NCI-H226 (cell line): Measurements from ENCODE around the gene NKIRAS1.
A peak's percentile ranks its signal among the peaks of the same experiment; 100 is the strongest.
"Not testable (repeated sequence)": the region's sequence is repeated elsewhere in the genome, so short reads cannot be mapped to it uniquely, and the experiment has no call there.

Experiments used
- DNase-seq: peaks from one replicate; pipeline ENCODE4 v3.0.0-alpha.2; 2015

Gene NKIRAS1

GRCh38 chr3:23938688-23939087, 21.9 kb upstream of the NKIRAS1 start:
- peak; percentile 32 for DNase-seq

- no peak for DNase-seq
These were observed 20.5 kb upstream of the NKIRAS1 start for GRCh38 chr3:23937296-23937695.

DNA sequence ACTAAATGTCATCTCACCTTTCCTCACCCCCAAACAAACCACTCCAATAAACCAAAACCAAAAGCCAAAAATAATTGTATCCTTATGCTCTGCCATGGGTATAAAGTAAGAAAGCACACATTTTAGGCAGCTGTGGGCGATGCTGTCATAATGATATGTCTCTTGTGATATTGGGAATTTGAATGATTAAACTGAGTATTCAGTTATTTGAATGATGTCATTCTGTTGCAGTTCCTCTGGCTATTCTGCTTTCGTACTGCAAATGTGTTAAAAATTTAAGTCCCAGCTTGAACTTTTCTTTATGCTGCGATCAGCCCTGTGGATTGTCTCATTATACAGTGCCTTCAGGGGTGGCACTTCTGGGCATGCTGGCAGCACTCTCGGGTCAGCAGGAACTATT, 17.5 kb upstream of the NKIRAS1 start:
- no peak for DNase-seq

GRCh38 chr3:23932571-23932970, 15.8 kb upstream of the NKIRAS1 start:
- DNase-seq, result no peak

GRCh38 chr3:23931597-23931996, 14.8 kb upstream of the NKIRAS1 start:
- DNase-seq, result no peak

DNA sequence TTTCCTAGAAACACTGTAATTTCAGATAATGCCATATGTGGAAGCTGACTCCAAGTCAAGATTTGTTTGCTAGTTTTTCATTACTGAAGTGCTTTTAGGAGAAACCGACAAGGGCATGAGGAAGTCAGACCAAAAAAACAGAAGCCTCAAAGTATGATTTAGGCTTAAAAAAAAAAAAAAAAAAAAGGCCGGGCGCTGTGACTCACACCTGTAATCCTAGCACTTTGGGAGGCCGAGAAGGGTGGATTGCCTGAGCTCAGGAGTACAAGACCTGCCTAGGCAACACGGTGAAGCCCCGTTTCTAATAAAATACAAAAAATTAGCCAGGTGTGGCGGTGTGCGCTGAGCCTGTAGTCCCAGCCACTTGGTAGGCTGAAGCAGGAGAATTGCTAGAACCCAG, 11.7 kb upstream of the NKIRAS1 start:
- peak; percentile 6 for DNase-seq

- DNase-seq, result no peak
These were observed 9.9 kb upstream of the NKIRAS1 start for GRCh38 chr3:23926736-23927135.

- DNase-seq, result no peak
These were observed 9.5 kb upstream of the NKIRAS1 start for GRCh38 chr3:23926246-23926645.

DNA sequence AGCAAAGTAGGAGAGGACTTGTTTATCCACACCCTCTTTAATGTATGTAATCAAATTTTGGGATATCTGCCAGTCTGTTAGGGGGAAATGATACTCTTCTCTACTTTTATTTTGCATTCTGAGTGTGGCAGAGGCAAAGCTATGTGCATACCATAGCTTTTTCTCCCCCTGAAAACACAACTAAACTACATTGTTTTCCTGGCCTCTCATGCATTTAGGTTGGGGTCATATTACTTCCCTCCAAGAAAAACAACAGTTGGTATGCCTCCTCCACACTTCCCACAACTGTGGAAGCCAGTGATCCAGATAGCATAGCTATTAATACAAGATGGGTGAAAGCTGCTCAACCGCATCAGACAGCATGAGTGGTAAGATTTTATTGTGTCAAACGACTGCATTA, 7.0 kb upstream of the NKIRAS1 start:
- peak; percentile 16 for DNase-seq

DNA sequence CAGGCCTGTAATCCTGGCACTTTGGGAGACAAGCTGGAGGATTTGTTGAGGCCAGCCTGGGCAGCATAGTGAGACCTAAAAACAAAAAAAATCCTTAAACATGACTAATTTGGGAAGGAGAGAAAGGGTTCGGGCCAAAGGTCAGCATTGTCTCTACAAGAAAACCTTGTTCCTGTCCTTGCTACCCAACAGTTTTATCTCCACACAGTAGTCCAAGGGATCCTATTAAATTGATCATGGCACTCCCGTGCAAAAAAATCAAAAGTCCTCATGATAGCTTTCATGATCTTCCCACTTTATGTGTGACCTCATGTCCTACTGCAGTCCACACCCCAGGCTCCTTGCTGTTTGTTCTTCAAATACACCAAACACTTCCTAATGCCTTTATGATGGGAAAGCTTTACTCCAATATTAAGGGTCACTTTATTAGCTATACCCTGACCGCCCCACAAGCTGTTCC, 4.3 kb upstream of the NKIRAS1 start:
- no peak for DNase-seq

- DNase-seq, result no peak
These were observed 3.4 kb upstream of the NKIRAS1 start for GRCh38 chr3:23920151-23920655.

DNA sequence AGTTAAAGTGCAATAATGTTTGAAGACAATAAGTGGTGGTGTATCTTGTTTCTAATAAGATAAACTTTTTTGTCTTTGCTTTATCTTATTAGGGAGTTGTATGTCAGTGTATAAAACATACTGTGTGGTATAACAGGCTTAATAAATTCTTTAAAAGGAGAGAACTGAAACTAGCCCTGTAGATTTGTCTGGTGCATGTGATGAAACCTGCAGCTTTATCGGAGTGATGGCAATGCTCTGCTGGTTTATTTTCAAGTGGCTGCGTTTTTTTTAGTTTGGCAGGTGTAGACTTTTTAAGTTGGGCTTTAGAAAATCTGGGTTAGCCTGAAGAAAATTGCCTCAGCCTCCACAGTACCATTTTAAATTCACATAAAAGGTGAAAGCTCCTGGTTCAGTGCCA, 2.8 kb upstream of the NKIRAS1 start:
- DNase-seq, result no peak

DNA sequence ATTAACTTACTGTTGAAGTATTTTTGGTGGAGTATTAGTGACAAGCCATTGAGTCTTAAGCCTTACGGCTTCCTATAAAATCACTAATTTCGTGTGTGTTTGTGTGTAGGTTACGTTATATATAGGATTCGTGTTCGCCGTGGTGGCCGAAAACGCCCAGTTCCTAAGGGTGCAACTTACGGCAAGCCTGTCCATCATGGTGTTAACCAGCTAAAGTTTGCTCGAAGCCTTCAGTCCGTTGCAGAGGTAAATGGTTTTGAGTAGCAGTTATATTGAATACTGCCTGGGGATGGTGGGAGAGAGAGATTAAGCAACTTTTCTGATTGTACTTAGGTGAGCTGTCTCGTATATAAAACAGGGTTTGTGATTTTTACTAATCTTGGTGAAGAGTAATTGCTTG, 1.5 kb upstream of the NKIRAS1 start:
- not testable (repeated sequence) for DNase-seq

GRCh38 chr3:23917679-23918303, 1.0 kb upstream of the NKIRAS1 start:
- not testable (repeated sequence) for DNase-seq

DNA sequence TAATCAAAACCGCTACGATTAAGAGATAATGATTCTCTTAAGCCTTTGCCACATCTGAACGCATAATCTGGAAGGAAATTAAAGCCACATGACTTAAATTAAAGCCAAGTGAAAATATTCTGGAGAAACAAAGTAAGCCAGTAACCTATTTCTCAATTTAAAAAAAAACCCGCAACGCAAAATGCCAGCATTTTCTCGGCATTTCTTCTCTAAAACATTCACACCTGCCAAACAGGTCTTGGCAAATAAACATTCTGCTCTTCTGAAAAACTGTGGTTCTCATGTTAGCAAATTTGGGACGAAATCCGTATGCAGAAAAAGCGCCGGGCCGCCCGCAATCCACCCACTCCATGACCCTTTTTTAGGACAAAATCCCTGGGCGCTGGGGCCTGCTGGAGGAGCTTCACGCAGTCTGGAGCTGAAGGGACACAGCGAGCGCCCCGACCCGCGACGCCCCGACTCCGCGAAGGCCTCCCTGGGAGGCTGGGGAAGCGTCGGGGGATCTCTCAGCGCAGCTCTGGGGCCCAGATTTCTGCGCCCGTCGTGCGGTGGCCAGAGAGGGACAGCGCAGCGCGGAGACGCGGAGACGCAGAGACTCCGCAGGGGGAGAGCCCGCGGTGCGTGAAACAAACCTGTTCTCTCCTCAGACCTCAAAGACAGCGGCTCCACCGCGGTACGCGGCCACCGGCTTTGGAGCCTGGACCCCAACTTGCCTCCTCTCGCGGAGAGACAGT, 471 bp downstream of the NKIRAS1 start:
- DNase-seq, result no peak

GRCh38 chr3:23915537-23916108, 1.2 kb downstream of the NKIRAS1 start:
- no peak for DNase-seq

GRCh38 chr3:23913873-23914743, 2.7 kb downstream of the NKIRAS1 start:
- no peak for DNase-seq

DNA sequence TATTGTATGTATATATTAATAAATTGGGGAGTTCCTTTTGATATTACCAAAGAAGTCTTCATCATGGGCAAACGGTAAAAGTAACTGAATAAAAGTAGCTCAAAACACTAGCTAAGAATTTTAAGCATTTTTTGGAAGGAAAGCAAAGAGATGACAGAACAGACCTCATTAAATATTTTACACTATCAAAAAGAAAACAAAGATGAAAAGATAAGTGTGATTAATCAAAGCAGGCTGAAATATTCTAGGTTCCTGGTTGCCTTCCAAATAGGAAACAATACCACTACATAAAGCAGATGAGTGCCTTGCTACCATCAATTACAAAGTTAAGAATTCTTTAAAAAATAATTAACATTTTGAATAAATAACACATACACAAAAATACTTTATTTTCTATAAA, 3.6 kb downstream of the NKIRAS1 start:
- DNase-seq, result no peak

- not testable (repeated sequence) for DNase-seq
These were observed 4.5 kb downstream of the NKIRAS1 start for GRCh38 chr3:23912335-23912734.

- DNase-seq, result no peak
These were observed 5.4 kb downstream of the NKIRAS1 start for GRCh38 chr3:23911397-23911796.

DNA sequence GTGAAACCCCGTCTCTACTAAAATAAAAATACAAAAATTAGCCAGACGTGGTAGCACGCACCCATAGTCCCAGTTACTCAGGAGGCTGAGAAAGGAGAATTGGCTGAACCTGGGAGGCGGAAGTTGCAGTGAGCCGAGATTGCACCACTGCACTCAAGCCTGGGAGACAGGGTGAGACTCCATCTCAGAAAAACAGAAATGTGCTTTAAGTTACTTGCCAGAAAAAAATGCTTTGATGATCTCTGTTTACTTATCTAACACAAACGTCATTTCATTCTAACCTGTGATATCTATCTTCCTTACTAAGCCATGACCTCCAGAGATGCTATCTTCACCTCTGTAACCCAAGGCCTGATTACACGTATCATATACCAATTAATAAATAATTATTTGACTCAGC, 7.4 kb downstream of the NKIRAS1 start:
- DNase-seq, result no peak

- DNase-seq, result no peak
These were observed 12.2 kb downstream of the NKIRAS1 start for GRCh38 chr3:23904545-23904944.

GRCh38 chr3:23900744-23901143, 16.0 kb downstream of the NKIRAS1 start:
- no peak for DNase-seq
